LNCAP (cell line): ENCODE data around the gene ADORA3.

Experiments used
- TF ChIP-seq, protein P1 (sequence below): fragments of 450-650 bp; IDR thresholded peaks from 2 replicates; pipeline ENCODE4 v1.5.1; 2017; ENCODE audit warnings: mild to moderate bottlenecking

The ADORA3 gene

DNA sequence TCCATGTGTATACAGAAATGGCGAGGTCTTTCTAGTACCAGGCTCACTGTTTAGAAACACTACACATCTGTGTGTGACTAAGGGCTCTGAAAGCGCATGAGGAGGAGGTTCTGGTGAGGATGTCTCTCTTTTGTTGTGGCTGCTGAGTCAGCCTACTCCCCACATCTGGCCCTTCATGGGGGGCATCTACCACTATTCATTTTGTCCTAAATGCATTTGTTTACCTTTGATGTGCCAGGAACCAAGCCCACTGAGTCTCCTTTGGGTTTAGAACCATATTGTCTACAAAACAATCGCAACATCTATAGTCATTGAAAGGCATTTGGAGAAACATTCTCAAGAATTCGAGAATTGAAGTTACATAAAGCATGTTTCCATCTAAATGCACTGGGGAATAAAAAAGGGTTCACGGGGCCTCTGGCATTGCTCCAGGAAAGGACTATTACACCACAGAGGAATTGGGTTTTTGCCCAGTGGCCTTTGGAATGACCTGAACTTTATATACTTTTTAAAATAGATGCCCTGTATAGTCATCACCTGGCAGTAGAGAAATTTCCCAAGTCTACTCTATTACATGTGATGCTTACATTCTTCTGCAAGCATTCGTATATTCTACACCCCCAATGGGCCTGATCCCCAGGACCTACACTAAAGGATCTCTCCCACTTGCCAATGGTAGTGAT is 35.1 kb upstream of the ADORA3 start:
- TF ChIP-seq, protein P1, sequence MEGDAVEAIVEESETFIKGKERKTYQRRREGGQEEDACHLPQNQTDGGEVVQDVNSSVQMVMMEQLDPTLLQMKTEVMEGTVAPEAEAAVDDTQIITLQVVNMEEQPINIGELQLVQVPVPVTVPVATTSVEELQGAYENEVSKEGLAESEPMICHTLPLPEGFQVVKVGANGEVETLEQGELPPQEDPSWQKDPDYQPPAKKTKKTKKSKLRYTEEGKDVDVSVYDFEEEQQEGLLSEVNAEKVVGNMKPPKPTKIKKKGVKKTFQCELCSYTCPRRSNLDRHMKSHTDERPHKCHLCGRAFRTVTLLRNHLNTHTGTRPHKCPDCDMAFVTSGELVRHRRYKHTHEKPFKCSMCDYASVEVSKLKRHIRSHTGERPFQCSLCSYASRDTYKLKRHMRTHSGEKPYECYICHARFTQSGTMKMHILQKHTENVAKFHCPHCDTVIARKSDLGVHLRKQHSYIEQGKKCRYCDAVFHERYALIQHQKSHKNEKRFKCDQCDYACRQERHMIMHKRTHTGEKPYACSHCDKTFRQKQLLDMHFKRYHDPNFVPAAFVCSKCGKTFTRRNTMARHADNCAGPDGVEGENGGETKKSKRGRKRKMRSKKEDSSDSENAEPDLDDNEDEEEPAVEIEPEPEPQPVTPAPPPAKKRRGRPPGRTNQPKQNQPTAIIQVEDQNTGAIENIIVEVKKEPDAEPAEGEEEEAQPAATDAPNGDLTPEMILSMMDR = no peak

DNA sequence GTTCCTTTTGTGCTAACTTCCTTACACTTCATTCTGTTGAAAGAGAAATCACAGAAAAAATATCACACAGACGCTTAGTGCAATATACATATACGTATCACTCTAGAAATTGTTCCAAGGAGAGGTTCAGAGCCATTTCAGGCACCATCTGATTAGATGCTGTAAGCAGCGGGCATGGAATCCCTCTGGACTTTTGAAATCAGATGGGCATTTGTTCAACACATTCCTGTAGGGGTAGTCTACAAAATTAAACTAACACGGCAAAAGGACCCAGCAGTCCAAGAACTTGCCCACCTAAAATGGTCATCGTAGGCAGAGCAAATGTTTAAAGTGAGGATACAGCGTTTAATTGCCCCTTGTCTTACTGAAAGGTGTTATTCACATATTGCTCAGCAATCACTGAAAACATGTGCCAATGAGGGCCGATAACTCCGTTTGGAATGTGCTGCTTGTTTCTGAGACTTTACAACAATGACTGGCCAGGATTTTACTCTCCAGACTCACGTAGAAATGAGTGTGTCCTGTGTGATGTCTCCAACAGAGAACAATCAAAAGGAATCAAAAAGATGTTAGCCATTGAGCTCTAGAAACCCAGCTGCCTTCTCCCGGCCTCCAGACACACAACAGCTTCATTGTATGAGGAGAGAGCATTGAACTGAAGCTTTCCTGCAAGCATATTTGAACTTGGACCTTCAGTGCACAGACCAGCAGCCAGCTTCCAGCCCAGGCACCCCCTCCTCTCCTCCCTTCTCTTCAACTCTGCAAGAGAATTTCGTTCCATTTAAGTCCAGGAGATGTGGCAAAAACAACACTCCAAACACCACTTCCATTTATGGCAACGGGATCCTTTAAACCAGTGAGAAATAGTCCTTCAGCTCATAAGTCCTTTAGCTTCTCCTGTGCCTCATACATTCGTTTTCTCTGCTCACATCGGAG is 32.1 kb upstream of the ADORA3 start:
- TF ChIP-seq, protein P1 = no peak

DNA sequence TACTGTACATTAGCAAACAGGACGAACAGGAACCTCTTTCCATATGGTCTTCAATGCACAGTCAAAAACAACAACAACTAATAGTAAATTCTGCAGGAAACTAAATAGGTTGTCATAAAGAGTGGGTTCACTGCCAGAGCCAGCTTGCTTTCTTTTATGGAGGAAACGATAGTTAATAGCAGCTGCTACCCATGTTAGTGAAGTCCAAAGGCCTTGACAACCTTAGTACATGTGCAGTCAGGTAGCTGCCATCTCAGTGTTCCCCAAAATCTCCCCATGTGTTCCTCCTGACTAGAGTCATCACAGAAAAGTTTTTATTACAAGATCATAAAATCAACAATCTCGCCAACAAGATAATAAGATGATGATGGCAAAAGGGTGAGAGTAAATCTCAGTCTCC is 16.6 kb upstream of the ADORA3 start:
- TF ChIP-seq, protein P1 = no peak

DNA sequence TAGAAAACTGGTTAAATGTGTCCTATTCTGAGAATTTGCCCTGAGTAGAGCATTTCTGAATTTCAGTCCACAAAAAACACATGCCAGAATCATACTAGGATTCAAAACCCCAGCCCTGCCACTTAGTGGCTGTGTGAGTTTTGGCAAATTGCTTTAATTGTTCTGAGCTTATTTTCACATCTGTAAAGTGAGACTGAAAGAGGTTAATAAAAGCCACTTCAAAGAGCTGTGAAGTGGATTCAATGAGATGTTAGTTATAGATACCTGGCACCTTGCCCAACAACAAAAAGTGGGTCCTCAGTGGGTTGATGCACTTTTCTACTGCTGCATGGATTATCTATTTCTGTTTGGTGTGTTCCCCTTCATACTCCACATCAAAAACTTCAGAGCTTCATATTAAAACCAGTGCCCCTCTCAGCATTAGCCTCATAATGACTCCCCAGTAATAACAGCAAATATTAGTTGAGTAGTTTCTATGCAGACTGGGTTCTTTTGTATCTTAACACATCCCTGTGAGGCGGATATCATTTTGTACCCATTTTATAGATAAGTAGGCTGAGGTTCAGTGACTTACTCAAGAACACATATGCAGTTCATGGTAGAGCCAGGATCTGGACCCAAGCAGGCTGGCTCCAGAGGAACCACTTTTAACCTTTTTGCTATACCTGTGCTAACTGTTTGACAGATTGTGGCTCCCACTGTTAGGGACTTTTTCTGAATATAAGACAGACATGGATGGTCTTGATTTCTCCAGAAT is 14.2 kb upstream of the ADORA3 start:
- TF ChIP-seq, protein P1 = no peak

DNA sequence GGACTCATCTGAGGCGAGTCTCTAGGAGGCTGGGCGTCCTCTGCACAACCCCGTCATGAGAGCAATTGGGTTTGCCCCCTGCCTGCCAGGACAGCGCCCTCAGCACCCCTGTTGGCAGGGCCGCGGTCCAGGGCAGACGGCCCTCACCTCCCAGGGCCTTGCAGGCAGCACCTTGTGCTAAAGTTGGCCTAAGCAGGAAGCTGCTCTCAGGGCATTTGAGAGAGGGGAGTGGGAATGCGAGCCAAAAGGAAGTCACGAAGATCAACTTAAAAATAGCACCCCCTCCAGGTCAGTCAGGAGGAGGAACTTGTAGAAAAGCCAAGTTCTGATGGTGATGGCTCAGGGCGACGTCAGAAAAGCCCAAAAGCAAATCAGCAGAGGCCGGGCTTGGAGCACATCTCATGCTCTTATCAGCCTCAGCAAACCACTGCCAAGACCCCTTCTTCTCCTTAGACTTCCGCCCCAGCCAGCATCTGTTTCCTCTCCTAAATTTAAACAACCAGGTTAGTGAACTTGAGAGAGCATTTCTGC is 12.6 kb upstream of the ADORA3 start:
- TF ChIP-seq, protein P1 = no peak

DNA sequence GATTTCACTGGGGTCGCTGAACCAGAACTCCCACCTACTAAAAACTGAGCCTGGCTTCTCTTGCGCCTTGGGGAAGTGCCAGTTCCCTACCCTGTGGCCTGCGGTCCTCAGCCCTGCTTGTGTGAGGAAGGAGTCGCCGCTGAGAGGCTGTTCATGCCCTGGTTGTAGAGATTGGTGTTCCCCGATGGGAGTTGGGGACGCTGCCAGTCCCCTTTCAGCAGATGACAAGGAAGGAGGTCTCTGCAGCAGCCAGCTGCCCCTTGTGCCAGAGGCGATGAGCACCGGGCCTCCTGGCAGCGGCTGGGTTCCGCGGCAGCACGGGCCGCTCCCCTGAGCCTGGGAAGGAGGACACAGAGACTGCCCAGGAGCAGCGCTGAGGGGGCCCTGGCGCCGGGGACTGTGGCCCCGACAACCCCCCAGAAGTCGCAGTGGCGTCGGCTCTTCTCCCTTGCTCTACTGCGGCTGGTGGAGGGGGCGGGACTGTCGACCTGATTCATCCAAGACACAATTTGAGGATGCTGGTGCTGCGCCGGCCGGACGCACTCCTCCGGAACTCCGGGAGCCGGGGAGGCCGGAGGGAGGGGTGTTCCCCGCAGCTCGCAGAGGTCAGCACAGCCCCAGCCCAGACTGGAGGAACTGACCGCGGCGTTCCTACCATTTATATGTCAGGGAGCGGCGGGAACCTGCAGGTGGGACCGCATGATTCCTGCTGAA is 12.0 kb upstream of the ADORA3 start:
- TF ChIP-seq, protein P1 = no peak
